GOT3 (cell line): ENCODE measurements around the gene MPC1.
"Not testable (repeated sequence)": the region's sequence is repeated elsewhere in the genome, so short reads cannot be mapped to it uniquely, and the experiment has no call there.

Experiments
- DNase-seq: peaks from one replicate; lab custom pipeline; 2025; ENCODE audit warnings: mixed read lengths; lab: John Stamatoyannopoulos, UW

MPC1 gene

GRCh38 chr6:166406197-166406596 is 23.5 kb upstream of the MPC1 start:
- DNase-seq = no peak

GRCh38 chr6:166405386-166405785 is 22.6 kb upstream of the MPC1 start:
- DNase-seq = no peak

GRCh38 chr6:166402582-166403277 is 20.0 kb upstream of the MPC1 start:
- no peak for DNase-seq

- peak; percentile 17 for DNase-seq
These were observed 18.0 kb upstream of the MPC1 start for GRCh38 chr6:166400649-166401250.

GRCh38 chr6:166400181-166400580 is 17.4 kb upstream of the MPC1 start:
- DNase-seq = no peak

GRCh38 chr6:166398348-166398747 is 15.6 kb upstream of the MPC1 start:
- no peak for DNase-seq

- DNase-seq = no peak
These were observed 15.1 kb upstream of the MPC1 start for GRCh38 chr6:166397849-166398248.

GRCh38 chr6:166395778-166396177 is 13.0 kb upstream of the MPC1 start:
- DNase-seq = no peak

- no peak for DNase-seq
These were observed 12.6 kb upstream of the MPC1 start for GRCh38 chr6:166395351-166395750.

GRCh38 chr6:166394036-166394892 is 11.5 kb upstream of the MPC1 start:
- no peak for DNase-seq

- DNase-seq = no peak
These were observed 10.7 kb upstream of the MPC1 start for GRCh38 chr6:166393535-166393823.

- DNase-seq = not testable (repeated sequence)
These were observed 10.2 kb upstream of the MPC1 start for GRCh38 chr6:166392755-166393534.

- DNase-seq = no peak
These were observed 6.4 kb upstream of the MPC1 start for GRCh38 chr6:166389119-166389518.

GRCh38 chr6:166388290-166389004 is 5.7 kb upstream of the MPC1 start:
- no peak for DNase-seq

- DNase-seq = no peak
These were observed 5.0 kb upstream of the MPC1 start for GRCh38 chr6:166387642-166388289.

- not testable (repeated sequence) for DNase-seq
These were observed 4.4 kb upstream of the MPC1 start for GRCh38 chr6:166387098-166387497.

GRCh38 chr6:166386111-166386510 is 3.4 kb upstream of the MPC1 start:
- DNase-seq = no peak

- not testable (repeated sequence) for DNase-seq
These were observed 1.1 kb upstream of the MPC1 start for GRCh38 chr6:166383802-166384363.

GRCh38 chr6:166382500-166382932 is 224 bp downstream of the MPC1 start:
- no peak for DNase-seq

- no peak for DNase-seq
These were observed 824 bp downstream of the MPC1 start for GRCh38 chr6:166381733-166382499.
